HG02798 (cell line): ENCODE data around the gene ESR2.
"Not testable (repeated sequence)": the region's sequence is repeated elsewhere in the genome, so short reads cannot be mapped to it uniquely, and the experiment has no call there.

ENCODE experiments used
- ATAC-seq: cut with Tn5 transposase; IDR thresholded peaks from one replicate; pipeline ENCODE4 v1.9.1; 2021; ENCODE audit warnings: mild to moderate bottlenecking; ENCODE audit not compliant: unreplicated experiment, poor library complexity

The ESR2 gene

DNA sequence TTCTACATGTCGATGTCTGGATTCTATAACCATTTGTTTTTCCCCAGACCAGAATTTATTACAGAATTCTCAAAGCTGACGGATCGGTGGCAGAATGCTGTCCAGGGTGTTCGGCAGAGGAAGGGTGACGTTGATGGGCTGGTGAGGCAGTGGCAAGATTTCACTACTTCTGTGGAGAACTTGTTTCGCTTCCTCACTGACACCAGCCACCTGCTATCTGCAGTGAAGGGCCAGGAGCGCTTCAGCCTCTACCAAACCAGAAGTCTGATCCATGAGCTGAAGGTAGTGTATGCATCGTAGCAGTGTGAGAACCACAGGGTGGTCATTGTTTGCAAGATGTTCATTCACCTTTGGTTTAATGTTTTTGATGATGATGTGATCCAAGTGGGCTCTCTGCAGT lies 124.0 kb downstream of the ESR2 start:
- ATAC-seq: no peak

DNA sequence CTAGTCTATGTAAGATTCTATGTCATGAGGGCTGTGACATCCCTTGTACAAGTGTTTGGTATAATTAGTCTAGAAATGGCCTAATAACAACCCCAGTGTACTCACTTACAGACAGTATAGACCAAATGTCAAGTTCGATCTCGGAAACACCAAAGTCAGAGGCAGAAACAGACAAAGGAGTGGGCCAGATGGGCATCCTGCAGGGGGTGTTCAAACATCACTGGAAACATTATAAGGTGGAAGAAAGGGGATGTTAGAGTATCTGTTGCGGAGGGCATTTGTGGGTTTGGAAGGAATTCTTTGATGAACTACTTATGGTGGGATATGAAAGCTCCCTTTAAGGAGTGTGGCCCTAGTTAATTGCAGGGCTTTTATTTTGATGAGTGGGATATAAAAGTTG lies 134.6 kb downstream of the ESR2 start:
- ATAC-seq: no peak

GRCh38 chr14:64158608-64159007 lies 135.6 kb downstream of the ESR2 start:
- ATAC-seq: no peak

DNA sequence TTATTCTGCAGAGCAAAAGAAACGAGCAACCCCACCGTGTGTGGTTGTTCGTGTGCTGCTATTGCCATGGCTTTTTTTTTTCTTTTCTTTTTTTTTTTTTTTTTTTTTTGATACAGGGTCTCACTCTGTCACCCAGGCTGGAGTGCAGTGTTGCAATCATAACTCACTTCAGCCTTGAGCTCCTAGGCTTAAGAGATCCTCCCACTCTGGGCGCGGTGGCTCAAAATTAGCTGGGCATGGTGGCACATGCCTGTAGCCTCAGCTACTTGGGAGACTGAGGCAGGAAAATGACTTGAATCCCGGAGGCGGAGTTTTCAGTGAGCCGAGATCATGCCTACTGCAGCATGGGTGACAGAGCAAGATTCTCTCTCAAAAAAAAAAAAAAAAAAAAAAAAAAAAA lies 144.2 kb downstream of the ESR2 start:
- ATAC-seq: no peak

DNA sequence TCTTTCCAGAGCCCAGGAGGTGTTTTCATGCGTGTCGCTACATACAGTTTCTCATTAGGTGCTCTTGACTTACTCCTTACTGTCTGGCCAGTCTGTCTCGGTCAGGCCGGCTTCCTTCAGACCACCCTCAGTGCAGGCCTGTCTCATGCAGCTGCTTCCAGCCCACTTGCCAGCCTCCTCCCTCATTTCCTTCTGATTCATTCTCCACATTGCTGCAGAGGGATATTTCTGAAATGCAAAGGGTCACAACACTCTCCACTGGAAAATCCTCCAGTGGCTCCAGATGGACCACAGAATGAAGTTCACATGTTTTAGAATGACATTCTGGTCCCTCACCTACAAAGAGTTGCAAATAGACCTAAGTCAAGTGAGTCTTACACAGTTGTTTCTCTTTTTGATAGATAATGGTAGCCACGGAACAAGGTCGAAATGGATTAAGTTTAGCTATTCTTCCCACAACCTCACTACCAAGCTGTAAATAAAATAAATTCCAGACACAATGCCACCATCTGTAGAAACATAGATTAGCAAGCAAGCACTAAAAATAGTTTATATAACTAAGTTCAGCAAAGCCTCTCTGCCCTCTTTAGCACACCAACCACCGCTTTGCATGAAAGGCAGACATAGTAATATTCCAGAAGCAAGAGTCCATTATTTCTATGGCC lies 146.9 kb downstream of the ESR2 start:
- no peak for ATAC-seq

GRCh38 chr14:64137657-64138290 lies 156.4 kb downstream of the ESR2 start:
- no peak for ATAC-seq

DNA sequence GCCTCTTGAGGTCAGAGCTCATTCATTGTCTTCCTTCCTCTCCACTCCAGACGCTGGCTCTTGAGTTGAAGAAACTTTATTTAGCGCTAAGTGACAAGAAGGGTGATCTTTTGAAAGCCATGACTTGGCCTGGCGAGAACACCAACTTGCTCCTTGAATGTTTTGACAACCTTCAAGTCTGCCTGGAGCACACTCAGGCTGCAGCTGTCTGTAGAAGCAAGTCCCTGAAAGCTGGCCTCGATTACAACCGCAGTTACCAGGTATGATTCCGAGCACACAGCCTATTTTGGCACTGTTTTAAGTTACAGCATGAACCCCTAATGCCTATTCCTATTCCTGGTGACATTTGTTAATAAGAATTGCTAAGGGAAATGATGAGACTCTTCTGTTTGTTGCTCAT lies 167.6 kb downstream of the ESR2 start:
- ATAC-seq: no peak

GRCh38 chr14:64125270-64125669 lies 168.9 kb downstream of the ESR2 start:
- no peak for ATAC-seq

- no peak for ATAC-seq
Observed at GRCh38 chr14:64123241-64123822, 170.8 kb downstream of the ESR2 start.

- no peak for ATAC-seq
Observed at GRCh38 chr14:64119980-64120379, 174.2 kb downstream of the ESR2 start.

DNA sequence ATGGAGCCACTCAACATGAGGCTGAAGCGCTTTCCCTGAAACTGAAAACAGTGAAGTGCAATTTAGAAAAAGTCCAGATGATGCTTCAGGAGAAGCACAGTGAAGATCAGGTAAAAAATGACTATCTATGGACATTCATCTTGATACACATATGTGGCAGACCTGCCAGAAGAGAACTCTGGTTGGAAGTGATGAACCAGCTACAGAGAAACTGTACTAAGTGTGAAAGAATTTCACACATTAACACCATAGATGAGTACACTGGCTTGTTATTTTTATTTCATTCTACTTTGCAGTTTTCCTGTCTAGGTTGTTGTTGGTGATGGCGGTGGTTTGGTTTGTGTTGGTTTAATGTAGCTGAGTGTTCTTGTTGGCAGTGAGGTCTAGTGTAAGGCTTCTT lies 174.7 kb downstream of the ESR2 start:
- ATAC-seq: no peak

DNA sequence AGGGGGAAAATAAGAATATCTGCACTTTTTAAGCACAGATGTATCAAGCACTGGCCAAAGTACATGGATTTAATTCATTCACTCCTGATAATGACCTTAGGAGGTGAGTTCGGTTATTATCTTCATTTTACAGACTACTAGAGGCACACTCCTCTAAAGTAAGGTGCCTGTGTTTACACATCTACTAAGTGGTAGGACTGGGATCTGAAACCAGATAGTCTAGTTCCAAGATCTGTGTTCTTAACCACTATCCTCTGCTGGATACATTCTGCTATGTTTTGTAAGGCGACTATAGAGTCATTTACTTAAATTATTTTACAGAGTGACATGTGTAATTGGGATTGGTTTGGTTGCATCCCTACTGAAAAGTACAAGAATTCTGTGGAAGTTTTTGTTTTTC lies 175.3 kb downstream of the ESR2 start:
- ATAC-seq: no peak

DNA sequence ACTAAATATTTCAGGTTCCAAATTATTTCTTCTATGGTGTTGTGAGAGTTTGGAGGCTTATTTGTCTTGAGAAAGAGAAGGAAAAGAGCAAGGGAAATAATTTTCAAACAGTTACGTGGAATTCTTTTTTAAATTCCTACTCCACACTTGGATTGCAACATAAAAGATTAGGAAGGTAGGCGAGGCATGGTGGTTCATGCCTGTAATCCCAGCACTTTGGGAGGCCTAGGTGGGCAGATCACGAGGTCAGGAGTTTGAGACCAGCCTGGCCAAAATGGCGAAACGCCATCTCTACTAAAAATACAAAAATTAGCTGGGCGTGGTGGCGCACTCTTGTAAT lies 175.8 kb downstream of the ESR2 start:
- not testable (repeated sequence) for ATAC-seq

DNA sequence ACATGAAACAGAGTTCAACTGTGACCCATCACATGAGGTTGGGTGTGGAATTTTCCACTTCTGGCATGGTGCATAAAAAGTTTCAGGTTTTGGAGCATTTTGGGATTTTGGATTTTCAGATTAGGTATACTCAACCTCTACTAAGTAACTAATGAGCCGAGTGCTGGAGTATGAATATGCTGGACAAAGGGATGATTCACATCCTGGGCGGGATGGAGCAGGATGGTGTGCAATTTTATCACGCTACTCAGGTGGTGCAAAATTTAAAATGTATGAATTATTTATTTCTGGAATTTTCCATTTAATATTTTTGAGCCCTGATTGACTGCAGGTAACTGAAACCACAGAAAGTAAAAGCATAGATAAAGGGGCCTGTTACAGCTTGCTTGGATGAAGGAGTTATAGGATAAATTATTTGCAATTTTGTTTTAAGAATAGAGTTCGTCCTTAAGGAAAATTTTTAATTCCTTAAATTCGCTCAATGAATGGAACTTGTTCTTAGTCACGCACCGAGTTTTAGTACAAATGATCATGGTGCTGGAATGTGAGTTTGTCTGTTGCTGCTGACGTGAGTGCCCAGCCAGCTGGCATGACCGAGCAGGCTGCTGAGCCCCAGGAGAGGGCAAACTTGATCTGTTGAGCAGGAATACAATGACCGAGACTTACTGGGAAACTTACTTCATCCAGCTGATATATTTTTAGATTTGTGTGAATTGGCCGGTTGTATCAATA lies 176.3 kb downstream of the ESR2 start:
- ATAC-seq: no peak

DNA sequence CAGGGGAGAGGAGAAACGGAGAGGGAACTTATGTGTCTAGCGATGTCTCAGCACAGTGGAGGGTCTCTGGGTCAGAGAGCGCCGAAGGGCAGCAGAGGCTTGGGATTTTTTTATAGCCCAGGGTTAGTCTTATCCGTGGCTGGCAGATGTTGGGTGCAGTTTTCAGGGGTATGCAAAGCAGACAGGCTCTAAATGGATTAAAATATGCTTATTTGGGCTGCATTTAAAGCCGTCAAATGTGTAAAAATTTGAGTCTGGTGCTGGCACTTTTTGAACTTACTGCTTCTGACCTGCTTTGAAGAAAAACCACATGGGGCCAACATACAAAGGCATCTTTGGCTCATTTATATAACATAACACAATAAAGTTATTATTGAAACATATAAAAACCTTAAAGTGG lies 178.8 kb downstream of the ESR2 start:
- ATAC-seq: no peak

DNA sequence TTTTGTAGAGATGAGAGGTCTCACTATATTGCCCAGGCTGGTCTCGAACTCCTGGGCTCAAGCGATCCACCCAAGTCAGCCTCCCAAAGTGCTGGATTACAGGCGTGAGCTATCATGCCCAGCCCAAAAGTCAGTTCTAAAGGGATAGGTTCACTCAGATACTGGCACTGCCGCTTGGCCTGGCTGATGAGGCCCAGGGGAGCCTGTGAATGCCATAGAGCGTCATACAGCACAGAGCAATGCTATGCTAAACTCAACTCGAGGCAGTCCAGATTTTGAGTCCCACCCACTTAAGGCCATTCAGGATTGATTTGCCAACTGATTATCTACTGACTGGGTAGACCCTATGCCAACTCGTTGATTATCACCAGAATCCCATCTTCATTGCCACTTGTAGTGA lies 179.4 kb downstream of the ESR2 start:
- ATAC-seq: no peak

DNA sequence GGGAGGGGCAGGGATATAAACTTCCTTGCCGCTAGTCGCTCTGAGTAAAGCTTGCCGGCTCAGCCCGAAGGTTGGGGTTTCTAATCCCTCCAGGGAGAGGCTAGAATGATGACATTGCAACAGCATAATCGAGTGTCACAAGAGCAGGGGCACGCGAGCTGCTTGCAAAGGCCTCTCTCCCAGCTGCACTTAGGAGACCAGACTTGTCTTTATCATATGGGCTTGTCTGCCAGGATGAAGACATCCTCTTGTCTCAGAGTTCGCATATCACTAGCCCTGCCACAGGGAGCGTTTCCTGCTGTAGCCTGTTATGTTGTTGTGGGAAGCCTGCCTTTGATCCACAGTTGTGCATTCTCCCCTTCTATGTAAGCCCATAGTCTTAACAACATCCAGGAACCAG lies 180.0 kb downstream of the ESR2 start:
- ATAC-seq: no peak

GRCh38 chr14:64112867-64113678 lies 181.1 kb downstream of the ESR2 start:
- ATAC-seq: no peak

GRCh38 chr14:64110802-64111201 lies 183.4 kb downstream of the ESR2 start:
- ATAC-seq: no peak

DNA sequence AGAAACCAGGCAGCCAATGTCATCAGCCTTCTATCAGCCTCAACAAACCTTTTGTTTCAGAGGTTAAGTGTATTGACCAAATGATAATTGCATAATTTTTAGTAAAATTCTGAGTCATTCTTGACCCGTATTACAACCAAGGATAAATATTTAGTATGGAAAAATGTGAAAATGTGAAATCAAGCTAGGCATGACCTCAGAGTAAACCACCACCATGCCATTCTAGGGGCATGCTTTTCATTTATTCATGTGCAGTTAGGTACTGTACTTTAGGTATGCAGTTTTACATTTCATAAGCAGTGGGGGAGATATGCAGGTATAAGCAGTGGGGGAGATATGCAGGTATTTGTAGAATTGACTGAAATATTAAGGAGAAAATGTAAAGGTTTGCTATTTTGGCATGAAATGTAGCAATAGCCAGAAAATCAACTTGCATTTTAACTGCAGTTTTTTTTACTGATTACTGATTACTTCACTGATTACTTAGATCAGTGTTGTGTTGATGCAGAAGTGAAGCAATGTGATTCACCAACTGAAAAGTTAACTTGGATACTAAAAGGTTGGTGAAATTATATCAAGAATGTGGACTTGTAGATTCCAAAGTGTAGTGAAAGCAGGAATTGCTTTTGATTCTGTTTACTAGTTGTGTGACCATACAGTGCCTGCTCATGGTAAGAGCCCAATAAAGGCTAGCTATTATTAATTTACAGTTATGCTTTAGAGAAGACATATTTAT lies 184.2 kb downstream of the ESR2 start:
- no peak for ATAC-seq
